SK-N-SH (cell line): ENCODE data around the gene MAP7. TPM values are rescaled to one million over a fixed set of nuclear protein-coding genes. Genes with fewer than 3 reads are reported as not detected.
A peak's percentile ranks its signal among the peaks of the same experiment; 100 is the strongest.

Experiments used
- CTCF ChIA-PET: fragments of 300-600, 350-600 bp; formaldehyde crosslinking; extraction: SDS; loops from one replicate; lab custom pipeline; 2021; lab: Yijun Ruan, JAX
- POLR2A ChIA-PET: fragments of 350-600 bp; sonication (Branson Sonifier 250); formaldehyde crosslinking; extraction: SDS; loops from one replicate; lab custom pipeline; 2020; ENCODE audit warnings: antibody characterized with exemption, inconsistent platforms; lab: Yijun Ruan, JAX
- DNase-seq: peaks from one replicate; pipeline ENCODE4 v3.0.0; 2012
- H2AFZ ChIP-seq: fragments of 200-600 bp; sonication (generic); 2 replicates; pipeline ENCODE4 v1.8.1; 2016; ENCODE audit warnings: antibody characterized with exemption, mild to moderate bottlenecking, low read depth
- H3F3A ChIP-seq: fragments of 200-600 bp; sonication (generic); replicated peaks from 2 replicates; pipeline ENCODE3; 2016; ENCODE audit warnings: antibody characterized with exemption, mild to moderate bottlenecking; ENCODE audit not compliant: insufficient read depth
- H3K27ac ChIP-seq, 2 experiments: fragments of 200-500 bp in 1 of 2; fragments of 200-600 bp in 1 of 2; sonication (Bioruptor generic) in 1 of 2; sonication (generic), shearing (Covaris generic) in 1 of 2; 2 replicates each; pipeline versions ENCODE4 v1.5.1 to v1.6.1; 2014 to 2016; ENCODE audit warnings: low read depth in 2 of 2, inconsistent platforms in 1 of 2, low read length in 1 of 2, mild to moderate bottlenecking in 1 of 2, mixed read lengths in 1 of 2
- H3K27me3 ChIP-seq: fragments of 200-600 bp; sonication (generic), shearing (Covaris generic); 2 replicates; pipeline ENCODE4 v1.6.1; 2016; ENCODE audit warnings: mixed run types; ENCODE audit not compliant: insufficient read depth
- H3K36me3 ChIP-seq, 2 experiments: fragments of 200-500 bp in 1 of 2; fragments of 200-600 bp in 1 of 2; sonication (Bioruptor generic) in 1 of 2; sonication (generic) in 1 of 2; replicated peaks in 1 of 2; 2 replicates each; pipeline versions ENCODE3 to v1.5.1; 2014 to 2016; ENCODE audit warnings: low read length in 1 of 2, mild to moderate bottlenecking in 1 of 2; ENCODE audit not compliant: insufficient read depth in 2 of 2, control insufficient read depth in 1 of 2
- H3K4me1 ChIP-seq, 2 experiments: fragments of 200-500 bp in 1 of 2; fragments of 200-600 bp in 1 of 2; sonication (Bioruptor generic) in 1 of 2; sonication (generic), shearing (Covaris generic) in 1 of 2; 2 replicates each; pipeline versions ENCODE4 v1.5.1 to v1.6.1; 2014 to 2016; ENCODE audit warnings: low read depth in 1 of 2, low read length in 1 of 2, mixed run types in 1 of 2; ENCODE audit not compliant: insufficient read depth in 2 of 2, control insufficient read depth in 1 of 2
- H3K4me2 ChIP-seq: fragments of 200-600 bp; sonication (generic), shearing (Covaris generic); 2 replicates; pipeline ENCODE4 v1.6.1; 2017; ENCODE audit warnings: mixed run types
- H3K4me3 ChIP-seq, 2 experiments: fragments of 200-500 bp in 1 of 2; fragments of 200-600 bp in 1 of 2; sonication (Bioruptor generic) in 1 of 2; sonication (generic), shearing (Covaris generic) in 1 of 2; 2 replicates each; pipeline versions ENCODE4 v1.5.1 to v1.8.1; 2014 to 2016; ENCODE audit warnings: low read depth in 2 of 2, inconsistent platforms in 1 of 2, low read length in 1 of 2, mild to moderate bottlenecking in 1 of 2, mixed read lengths in 1 of 2, moderate library complexity in 1 of 2
- H3K79me2 ChIP-seq: fragments of 200-600 bp; sonication (generic); 2 replicates; pipeline ENCODE4 v1.8.1; 2017; ENCODE audit warnings: mild to moderate bottlenecking; ENCODE audit not compliant: insufficient read depth
- H3K9ac ChIP-seq: fragments of 200-600 bp; sonication (generic); 2 replicates; pipeline ENCODE4 v1.6.1; 2017; ENCODE audit warnings: mixed run types
- H3K9me2 ChIP-seq: fragments of 200-600 bp; sonication (generic); 2 replicates; pipeline ENCODE4 v1.6.1; 2017; ENCODE audit warnings: mixed run types
- H3K9me3 ChIP-seq: fragments of 200-600 bp; sonication (generic); 2 replicates; pipeline ENCODE4 v1.6.1; 2017; ENCODE audit warnings: mixed run types, mild to moderate bottlenecking, moderate library complexity
- H4K20me1 ChIP-seq: fragments of 200-600 bp; sonication (generic); 2 replicates; pipeline ENCODE4 v1.6.1; 2017; ENCODE audit warnings: mild to moderate bottlenecking, mixed run types; ENCODE audit not compliant: insufficient read depth
- EP300 ChIP-seq, 2 experiments: IDR thresholded peaks; 2 replicates each; pipeline versions ENCODE4 v1.4.0 to v1.6.1; 2012; ENCODE audit warnings: borderline replicate concordance in 1 of 2, low read depth in 1 of 2, low read length in 1 of 2
- FOSL2 ChIP-seq: IDR thresholded peaks from 2 replicates; pipeline ENCODE4 v1.4.0; 2012; ENCODE audit warnings: low read depth, mild to moderate bottlenecking, moderate library complexity, borderline replicate concordance
- FOXM1 ChIP-seq: IDR thresholded peaks from 2 replicates; pipeline ENCODE4 v1.4.0; 2012; ENCODE audit warnings: low read depth, mild to moderate bottlenecking
- GATA2 ChIP-seq: sonication (generic); formaldehyde crosslinking; IDR thresholded peaks from 2 replicates; pipeline ENCODE4 v1.5.0; 2020; ENCODE audit warnings: mild to moderate bottlenecking, missing genetic modification reagents
- MEF2A ChIP-seq: IDR thresholded peaks from 2 replicates; pipeline ENCODE4 v1.4.0; 2012; ENCODE audit warnings: low read depth, borderline replicate concordance
- RAD21 ChIP-seq: IDR thresholded peaks from 2 replicates; pipeline ENCODE4 v1.6.1; 2012; ENCODE audit warnings: mild to moderate bottlenecking, low read length
- REST ChIP-seq: IDR thresholded peaks from 2 replicates; pipeline ENCODE4 v1.6.1; 2012; ENCODE audit warnings: mild to moderate bottlenecking, low read depth, low read length, moderate library complexity
- RFX5 ChIP-seq: IDR thresholded peaks from 2 replicates; pipeline ENCODE4 v1.6.1; 2012; ENCODE audit warnings: mild to moderate bottlenecking, improper control_type of control experiment, low read length
- RXRA ChIP-seq: IDR thresholded peaks from 2 replicates; pipeline ENCODE4 v1.4.0; 2012; ENCODE audit warnings: low read depth, mild to moderate bottlenecking, borderline replicate concordance
- SMC3 ChIP-seq: IDR thresholded peaks from 2 replicates; pipeline ENCODE4 v1.6.1; 2012; ENCODE audit warnings: low read depth, low read length, improper control_type of control experiment
- TAF1 ChIP-seq: IDR thresholded peaks from 2 replicates; pipeline ENCODE4 v1.6.1; 2012; ENCODE audit warnings: low read depth, mild to moderate bottlenecking, low read length, moderate library complexity, borderline replicate concordance
- TCF12 ChIP-seq: IDR thresholded peaks from 2 replicates; pipeline ENCODE4 v1.4.0; 2012
- TEAD4 ChIP-seq: IDR thresholded peaks from 2 replicates; pipeline ENCODE4 v1.4.0; 2012; ENCODE audit warnings: mild to moderate bottlenecking, borderline replicate concordance; ENCODE audit not compliant: insufficient read depth
- WGBS: methylation state at CpG from one replicate; pipeline ENCODE4 v1.1.6; 2017; ENCODE audit warnings: low lambda C conversion rate; 5-methylcytosine and 5-hydroxymethylcytosine counted together
- polyA plus RNA-seq, 3 experiments: library from polyadenylated mRNA; depleted of rRNA; stranded (reverse); fragments of >200 nt; gene quantifications; 2 replicates each; pipeline ENCODE4 v1.2.3, GENCODE V29; 2012
- TF ChIP-seq, protein P1 (sequence below): IDR thresholded peaks from 2 replicates; pipeline ENCODE4; 2012
- TF ChIP-seq, protein P2 (sequence below): fragments of 200-600 bp; sonication (generic); IDR thresholded peaks from 2 replicates; pipeline ENCODE4 v1.6.1; 2017; ENCODE audit warnings: antibody characterized with exemption, mild to moderate bottlenecking, moderate library complexity
- TF ChIP-seq, protein P3 (sequence below): IDR thresholded peaks from 2 replicates; pipeline ENCODE4 v1.4.0; 2012; ENCODE audit warnings: low read depth

MAP7 gene
- polyA plus RNA-seq, 1 of the 3 experiments (the other 2 are of a cell fraction), result 0.76 TPM

DNA sequence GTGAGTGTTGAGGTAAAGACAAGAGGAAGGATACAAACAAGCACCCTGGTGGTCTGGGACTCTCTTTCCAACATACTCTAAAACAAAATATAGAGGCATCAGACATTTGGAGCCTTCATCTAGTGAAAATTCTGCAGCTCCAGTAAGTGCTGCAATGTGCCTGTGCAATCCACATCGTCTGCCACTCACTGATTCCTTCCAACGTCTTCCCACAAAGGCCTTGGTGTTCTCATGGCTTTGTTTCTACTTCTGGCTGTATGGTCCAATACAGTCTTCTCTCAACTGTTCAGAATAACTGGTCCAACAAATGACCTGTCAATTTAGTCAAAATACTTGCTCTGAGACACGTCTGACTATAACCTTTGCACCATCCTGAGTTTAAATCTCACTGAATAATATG is 125.8 kb downstream of the MAP7 start:
- no peak overlapping the region for H3K27ac ChIP-seq
- no peaks in the 10 kb centered on the region for H3K36me3 ChIP-seq
- H4K20me1 ChIP-seq, result no peaks in the 10 kb centered on the region
- H3F3A ChIP-seq, result no peaks in the 10 kb centered on the region
- no peak for DNase-seq
- H3K79me2 ChIP-seq, result no peaks in the 10 kb centered on the region
- H3K9me2 ChIP-seq, result no peaks in the 10 kb centered on the region
- H2AFZ ChIP-seq, result no peak overlapping the region
- no peaks in the 10 kb centered on the region for H3K9me3 ChIP-seq
- H3K27me3 ChIP-seq, result no peaks in the 10 kb centered on the region
- H3K9ac ChIP-seq, result no peak overlapping the region
- H3K4me2 ChIP-seq, result no peak overlapping the region
- H3K4me3 ChIP-seq, result no peak overlapping the region
- TF ChIP-seq REST (no peak), TEAD4 (no peak), SMC3 (no peak), EP300 (IDR thresholded peaks at IDR 0.05; ENCODE audit: borderline replicate concordance in 1 of 2, low read depth in 1 of 2, low read length in 1 of 2) (no peak), FOSL2 (no peak), MEF2A (no peak)
- TF ChIP-seq, protein P1, sequence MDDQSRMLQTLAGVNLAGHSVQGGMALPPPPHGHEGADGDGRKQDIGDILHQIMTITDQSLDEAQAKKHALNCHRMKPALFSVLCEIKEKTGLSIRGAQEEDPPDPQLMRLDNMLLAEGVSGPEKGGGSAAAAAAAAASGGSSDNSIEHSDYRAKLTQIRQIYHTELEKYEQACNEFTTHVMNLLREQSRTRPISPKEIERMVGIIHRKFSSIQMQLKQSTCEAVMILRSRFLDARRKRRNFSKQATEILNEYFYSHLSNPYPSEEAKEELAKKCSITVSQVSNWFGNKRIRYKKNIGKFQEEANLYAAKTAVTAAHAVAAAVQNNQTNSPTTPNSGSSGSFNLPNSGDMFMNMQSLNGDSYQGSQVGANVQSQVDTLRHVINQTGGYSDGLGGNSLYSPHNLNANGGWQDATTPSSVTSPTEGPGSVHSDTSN, result no peak
- H3K4me1 ChIP-seq, result peaks cover 0 to 12% of the 10 kb centered on the region in 2 experiments; a peak in 2 of 4 replicates
- ChIA-PET CTCF (interaction anchor here (1.0 to 1.9 kb wide), 3 partner anchors 21 to 107 kb away, joined by 3 to 4 read pairs (median 4); no protein-coding TSS in a partner anchor), POLR2A (no interaction called here)
- WGBS, result 47% methylated on average over 3 of the region's 3 CpGs

GRCh38 chr6:136421537-136422158 is 128.6 kb downstream of the MAP7 start:
- no peak overlapping the region for H3K4me3 ChIP-seq
- 57% methylated on average over 6 of the region's 6 CpGs for WGBS
- no peak overlapping the region for H3K9ac ChIP-seq
- H3K4me1 ChIP-seq, result peaks cover 0 to 12% of the 10 kb centered on the region in 2 experiments; a peak in 2 of 4 replicates
- no peaks in the 10 kb centered on the region for H3K9me2 ChIP-seq
- no peaks in the 10 kb centered on the region for H3K27me3 ChIP-seq
- H4K20me1 ChIP-seq, result no peaks in the 10 kb centered on the region
- no peak overlapping the region for H2AFZ ChIP-seq
- H3K4me2 ChIP-seq, result no peak overlapping the region
- peak; percentile 42 for DNase-seq
- POLR2A ChIA-PET, result interaction anchor here (1.6 kb wide), 1 partner anchor 132 kb away, joined by 7 read pairs; the partner anchor contains the start of gene BCLAF1
- no peaks in the 10 kb centered on the region for H3F3A ChIP-seq
- CTCF ChIA-PET, result interaction anchor here (0.7 to 1.8 kb wide), 5 partner anchors 10 to 125 kb away, joined by 3 to 5 read pairs (median 3); no protein-coding TSS in a partner anchor
- H3K27ac ChIP-seq, result peak overlapping the region in 1 of 2 experiments; percentile 77; a peak in 2 of 4 replicates
- no peaks in the 10 kb centered on the region for H3K36me3 ChIP-seq
- no peaks in the 10 kb centered on the region for H3K79me2 ChIP-seq
- H3K9me3 ChIP-seq, result no peaks in the 10 kb centered on the region
- TF ChIP-seq TAF1 (no peak), RXRA (no peak), RAD21 (no peak), TCF12 (no peak), GATA2 (CRISPR knock-in tag) (peak; percentile 60), FOXM1 (no peak), RFX5 (no peak), TEAD4 (no peak), EP300 (IDR thresholded peaks at IDR 0.05; ENCODE audit: borderline replicate concordance in 1 of 2, low read depth in 1 of 2, low read length in 1 of 2) (peak in 1 of 2 experiments; percentile 51; a peak in 1 of 4 replicates)
- TF ChIP-seq, protein P2, sequence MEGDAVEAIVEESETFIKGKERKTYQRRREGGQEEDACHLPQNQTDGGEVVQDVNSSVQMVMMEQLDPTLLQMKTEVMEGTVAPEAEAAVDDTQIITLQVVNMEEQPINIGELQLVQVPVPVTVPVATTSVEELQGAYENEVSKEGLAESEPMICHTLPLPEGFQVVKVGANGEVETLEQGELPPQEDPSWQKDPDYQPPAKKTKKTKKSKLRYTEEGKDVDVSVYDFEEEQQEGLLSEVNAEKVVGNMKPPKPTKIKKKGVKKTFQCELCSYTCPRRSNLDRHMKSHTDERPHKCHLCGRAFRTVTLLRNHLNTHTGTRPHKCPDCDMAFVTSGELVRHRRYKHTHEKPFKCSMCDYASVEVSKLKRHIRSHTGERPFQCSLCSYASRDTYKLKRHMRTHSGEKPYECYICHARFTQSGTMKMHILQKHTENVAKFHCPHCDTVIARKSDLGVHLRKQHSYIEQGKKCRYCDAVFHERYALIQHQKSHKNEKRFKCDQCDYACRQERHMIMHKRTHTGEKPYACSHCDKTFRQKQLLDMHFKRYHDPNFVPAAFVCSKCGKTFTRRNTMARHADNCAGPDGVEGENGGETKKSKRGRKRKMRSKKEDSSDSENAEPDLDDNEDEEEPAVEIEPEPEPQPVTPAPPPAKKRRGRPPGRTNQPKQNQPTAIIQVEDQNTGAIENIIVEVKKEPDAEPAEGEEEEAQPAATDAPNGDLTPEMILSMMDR, result no peak
- TF ChIP-seq, protein P3, sequence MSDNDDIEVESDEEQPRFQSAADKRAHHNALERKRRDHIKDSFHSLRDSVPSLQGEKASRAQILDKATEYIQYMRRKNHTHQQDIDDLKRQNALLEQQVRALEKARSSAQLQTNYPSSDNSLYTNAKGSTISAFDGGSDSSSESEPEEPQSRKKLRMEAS, result no peak
